Activated naive CD4-positive, alpha-beta T cell treated with anti-CD3 and anti-CD28 coated beads, Interleukin-2, amount 50 U/mL, for 72 hours (primary cell): ENCODE data around the gene ATP13A1. TPM values are rescaled to one million over a fixed set of nuclear protein-coding genes. Genes with fewer than 3 reads are reported as not detected.

Experiments used
- ATAC-seq, 2 donors: fragments of 150-1000 bp; cut with Tn5 transposase; 2 replicates each; pipeline ENCODE4 v1.10.0; 2021; ENCODE audit warnings: mild to moderate bottlenecking in 2 of 2, moderate library complexity in 2 of 2
- DNase-seq, 2 donors: peaks; one replicate each; pipeline ENCODE4 v3.0.0; 2021 to 2022; ENCODE audit warnings: low spot score in 2 of 2
- H3K27ac Mint-ChIP-seq, 2 donors: one replicate each; pipeline ENCODE4 v1.8.0; 2022; ENCODE audit warnings: mild to moderate bottlenecking in 2 of 2, mixed read lengths in 2 of 2
- H3K36me3 Mint-ChIP-seq, 2 donors: one replicate each; pipeline ENCODE4 v1.8.0; 2022; ENCODE audit warnings: mixed read lengths in 2 of 2
- H3K9me3 Mint-ChIP-seq, 2 donors: one replicate each; pipeline ENCODE4 v1.8.0; 2022; ENCODE audit warnings: mixed read lengths in 2 of 2
- total RNA-seq, 2 donors: library from RNA; stranded (reverse); gene quantifications; one replicate each; pipeline ENCODE4 v1.2.3, GENCODE V29; 2022

Gene ATP13A1
- total RNA-seq, 2 donors from 2014 or later = 35.6 to 83.0 TPM

GRCh38 chr19:19635313-19635702 lies 28.2 kb downstream of the ATP13A1 start:
- Mint-ChIP-seq H3K9me3 (no peaks in the 10 kb centered on the region), H3K36me3 (peaks cover 9 to 29% of the 10 kb centered on the region in 2 donors), H3K27ac (peak overlapping the region; percentile 58 to 92)
- no peak for DNase-seq
- ATAC-seq = no peak

- ATAC-seq = no peak
- no peak for DNase-seq
- Mint-ChIP-seq H3K9me3 (no peaks in the 10 kb centered on the region), H3K36me3 (peaks cover 9 to 29% of the 10 kb centered on the region in 2 donors), H3K27ac (peak overlapping the region; percentile 32 to 92)
Measured at GRCh38 chr19:19634516-19635312, 28.8 kb downstream of the ATP13A1 start.

- H3K27ac Mint-ChIP-seq = peak overlapping the region; percentile 24 to 32
- no peak for ATAC-seq
Measured at GRCh38 chr19:19633711-19634515, 29.6 kb downstream of the ATP13A1 start.

GRCh38 chr19:19632661-19633060 lies 30.8 kb downstream of the ATP13A1 start:
- Mint-ChIP-seq H3K36me3 (peaks cover 9 to 25% of the 10 kb centered on the region in 2 donors), H3K27ac (peak overlapping the region in 1 of 2 donors; percentile 32), H3K9me3 (no peaks in the 10 kb centered on the region)
- ATAC-seq = no peak
- no peak for DNase-seq

More at GRCh38 chr19:19633711-19634515, 29.6 kb downstream of the ATP13A1 start:
- Mint-ChIP-seq H3K9me3 (no peaks in the 10 kb centered on the region), H3K36me3 (peaks cover 9 to 29% of the 10 kb centered on the region in 2 donors)
- DNase-seq = no peak

GRCh38 chr19:19631346-19631745 lies 32.1 kb downstream of the ATP13A1 start:
- H3K36me3 Mint-ChIP-seq = peaks cover 22 to 35% of the 10 kb centered on the region in 2 donors
- H3K9me3 Mint-ChIP-seq = no peaks in the 10 kb centered on the region
- no peak for ATAC-seq
- H3K27ac Mint-ChIP-seq = peak overlapping the region in 1 of 2 donors; percentile 44
- no peak for DNase-seq

GRCh38 chr19:19630426-19630825 lies 33.0 kb downstream of the ATP13A1 start:
- ATAC-seq (no peak), DNase-seq (no peak)
- no peaks in the 10 kb centered on the region for H3K9me3 Mint-ChIP-seq
- H3K27ac Mint-ChIP-seq = peak overlapping the region in 1 of 2 donors; percentile 44
- peaks cover 26 to 36% of the 10 kb centered on the region in 2 donors for H3K36me3 Mint-ChIP-seq

- H3K36me3 Mint-ChIP-seq = peaks cover 26 to 34% of the 10 kb centered on the region in 2 donors
- no peak for ATAC-seq
- no peak for DNase-seq
- H3K9me3 Mint-ChIP-seq = no peaks in the 10 kb centered on the region
- no peak overlapping the region for H3K27ac Mint-ChIP-seq
Measured at GRCh38 chr19:19630062-19630414, 33.4 kb downstream of the ATP13A1 start.

- ATAC-seq = peak; percentile 35 to 62
- Mint-ChIP-seq H3K27ac (peak overlapping the region; percentile 79 to 85), H3K36me3 (peaks cover 18 to 33% of the 10 kb centered on the region in 2 donors), H3K9me3 (no peaks in the 10 kb centered on the region)
- DNase-seq = peak; percentile 25 to 70
Measured at GRCh38 chr19:19628501-19629134, 34.9 kb downstream of the ATP13A1 start.

- Mint-ChIP-seq H3K36me3 (peaks cover 18 to 26% of the 10 kb centered on the region in 2 donors), H3K9me3 (no peaks in the 10 kb centered on the region), H3K27ac (peak within 1 kb of the TSS; percentile 88 to 98)
- peak; percentile 61 to 82 for ATAC-seq
- peak; percentile 73 to 76 for DNase-seq
Measured at GRCh38 chr19:19627621-19628500, 35.6 kb downstream of the ATP13A1 start, which contains the start of gene LPAR2. Gene LPAR2, minus strand, starts transcription at chr19:19628220. Its CDS starts 945 bp downstream, at chr19:19627275.

- H3K36me3 Mint-ChIP-seq = peaks cover 18 to 23% of the 10 kb centered on the region in 2 donors
- ATAC-seq = no peak
Measured at GRCh38 chr19:19626516-19627472, 36.7 kb downstream of the ATP13A1 start.

GRCh38 chr19:19624032-19624570 lies 39.4 kb downstream of the ATP13A1 start:
- no peak for DNase-seq
- Mint-ChIP-seq H3K36me3 (peaks cover 18 to 23% of the 10 kb centered on the region in 2 donors), H3K27ac (peak overlapping the region in 1 of 2 donors; percentile 21), H3K9me3 (no peaks in the 10 kb centered on the region)
- ATAC-seq = no peak

More at GRCh38 chr19:19626516-19627472, 36.7 kb downstream of the ATP13A1 start:
- Mint-ChIP-seq H3K27ac (peak overlapping the region; percentile 88 to 98), H3K9me3 (no peaks in the 10 kb centered on the region)
- DNase-seq = no peak

GRCh38 chr19:19623383-19623782 lies 40.1 kb downstream of the ATP13A1 start:
- no peaks in the 10 kb centered on the region for H3K9me3 Mint-ChIP-seq
- DNase-seq (no peak), ATAC-seq (no peak)
- H3K36me3 Mint-ChIP-seq = peaks cover 18 to 23% of the 10 kb centered on the region in 2 donors
- H3K27ac Mint-ChIP-seq = peak overlapping the region; percentile 21 to 50

- no peak for DNase-seq
- ATAC-seq = no peak
- H3K9me3 Mint-ChIP-seq = no peaks in the 10 kb centered on the region
- peak overlapping the region in 1 of 2 donors; percentile 89 for H3K27ac Mint-ChIP-seq
- H3K36me3 Mint-ChIP-seq = peaks cover 8 to 16% of the 10 kb centered on the region in 2 donors
Measured at GRCh38 chr19:19619849-19620210, 43.6 kb downstream of the ATP13A1 start.

- peak overlapping the region; percentile 89 to 97 for H3K27ac Mint-ChIP-seq
- H3K9me3 Mint-ChIP-seq = no peaks in the 10 kb centered on the region
Measured at GRCh38 chr19:19619181-19619848, 44.2 kb downstream of the ATP13A1 start.

More at GRCh38 chr19:19619181-19619848, 44.2 kb downstream of the ATP13A1 start:
- no peak for DNase-seq
- peaks cover 8 to 12% of the 10 kb centered on the region in 2 donors for H3K36me3 Mint-ChIP-seq
- ATAC-seq = no peak
